Liver (tissue), 3 donors: ENCODE data around the gene SYNJ2.

Experiments
- ATF3 ChIP-seq: IDR thresholded peaks from 2 replicates; pipeline ENCODE4 v1.6.1; 2016; ENCODE audit warnings: antibody characterized with exemption
- CTCF ChIP-seq: fragments of 150-350 bp; IDR thresholded peaks from 2 replicates; pipeline ENCODE4 v1.5.1; 2017; ENCODE audit warnings: improper control_type of control experiment, low read depth, low read length; ENCODE audit not compliant: missing input control
- HNF4G ChIP-seq: IDR thresholded peaks from 2 replicates; pipeline ENCODE4 v1.6.1; 2016; ENCODE audit warnings: antibody characterized with exemption
- MAX ChIP-seq: IDR thresholded peaks from 2 replicates; pipeline ENCODE4 v1.6.1; 2016; ENCODE audit warnings: antibody characterized with exemption
- RAD21 ChIP-seq, 2 donors: IDR thresholded peaks; 2 replicates each; pipeline ENCODE4 v1.6.1; 2016; ENCODE audit warnings: antibody characterized with exemption in 2 of 2, mild to moderate bottlenecking in 2 of 2
- REST ChIP-seq: IDR thresholded peaks from 2 replicates; pipeline ENCODE4 v1.6.1; 2016; ENCODE audit warnings: antibody characterized with exemption, mild to moderate bottlenecking
- RXRA ChIP-seq, 2 donors: IDR thresholded peaks; 2 replicates each; pipeline ENCODE4 v1.6.1; 2017 to 2018; ENCODE audit warnings: antibody characterized with exemption in 2 of 2, mild to moderate bottlenecking in 1 of 2
- TAF1 ChIP-seq: conservative IDR thresholded peaks from 2 replicates; pipeline ENCODE4 v1.6.1; 2016; ENCODE audit warnings: antibody characterized with exemption, mild to moderate bottlenecking
- YY1 ChIP-seq: IDR thresholded peaks from 2 replicates; pipeline ENCODE4 v1.6.1; 2016; ENCODE audit warnings: antibody characterized with exemption, mild to moderate bottlenecking
- ZBTB33 ChIP-seq: IDR thresholded peaks from 2 replicates; pipeline ENCODE4 v1.6.1; 2016; ENCODE audit warnings: antibody characterized with exemption
- donor health status: healthy.
- donor health status: healthy.

- no peak for TF ChIP-seq CTCF
- no peak for TF ChIP-seq TAF1
- no peak for TF ChIP-seq REST
- no peak for TF ChIP-seq ZBTB33
- TF ChIP-seq RXRA (IDR thresholded peaks at IDR 0.05), result no peak
- TF ChIP-seq HNF4G, result no peak
- TF ChIP-seq RAD21 (IDR thresholded peaks at IDR 0.05), result no peak
- TF ChIP-seq YY1, result no peak
- TF ChIP-seq ATF3, result no peak
- TF ChIP-seq MAX, result no peak
Observed at GRCh38 chr6:157984686-157985225, 3.1 kb downstream of the SYNJ2 start.
